HepG2 (cell line): ENCODE results near the gene AKAP6.

Experiments used
- CREB3 ChIP-seq: sonication (generic); formaldehyde crosslinking; IDR thresholded peaks from 2 replicates; pipeline ENCODE4 v1.5.0; 2020; ENCODE audit warnings: missing genetic modification reagents
- EZH2 ChIP-seq: conservative IDR thresholded peaks from 2 replicates; pipeline ENCODE4 v1.6.1; 2012; ENCODE audit warnings: mild to moderate bottlenecking, low read depth, low read length, moderate library complexity
- JUN ChIP-seq: sonication (generic); formaldehyde crosslinking; IDR thresholded peaks from 2 replicates; pipeline ENCODE4 v1.4.0; 2020; ENCODE audit warnings: mild to moderate bottlenecking, missing genetic modification reagents
- SAFB2 ChIP-seq: sonication (generic); formaldehyde crosslinking; IDR thresholded peaks from 2 replicates; pipeline ENCODE4 v1.5.1; 2020; ENCODE audit warnings: missing genetic modification reagents, low read depth, mild to moderate bottlenecking, borderline replicate concordance
- TCF7L2 ChIP-seq: IDR thresholded peaks from 2 replicates; pipeline ENCODE4 v1.6.1; 2011; ENCODE audit warnings: mild to moderate bottlenecking, low read depth, low read length, moderate library complexity
- ZFP41 ChIP-seq: sonication (generic); formaldehyde crosslinking; IDR thresholded peaks from 2 replicates; pipeline ENCODE4 v1.4.0; 2020; ENCODE audit warnings: mild to moderate bottlenecking, missing genetic modification reagents, borderline replicate concordance
- ZFY ChIP-seq: sonication (generic); formaldehyde crosslinking; IDR thresholded peaks from 2 replicates; pipeline ENCODE4 v1.4.0; 2020; ENCODE audit warnings: missing genetic modification reagents
- TF ChIP-seq, protein P1 (sequence below), 2 experiments: IDR thresholded peaks; 2 replicates each; pipeline ENCODE4 v1.6.1; 2011 to 2012; ENCODE audit warnings: low read length in 2 of 2, borderline replicate concordance in 1 of 2, low read depth in 1 of 2, mild to moderate bottlenecking in 1 of 2, moderate library complexity in 1 of 2

DNA sequence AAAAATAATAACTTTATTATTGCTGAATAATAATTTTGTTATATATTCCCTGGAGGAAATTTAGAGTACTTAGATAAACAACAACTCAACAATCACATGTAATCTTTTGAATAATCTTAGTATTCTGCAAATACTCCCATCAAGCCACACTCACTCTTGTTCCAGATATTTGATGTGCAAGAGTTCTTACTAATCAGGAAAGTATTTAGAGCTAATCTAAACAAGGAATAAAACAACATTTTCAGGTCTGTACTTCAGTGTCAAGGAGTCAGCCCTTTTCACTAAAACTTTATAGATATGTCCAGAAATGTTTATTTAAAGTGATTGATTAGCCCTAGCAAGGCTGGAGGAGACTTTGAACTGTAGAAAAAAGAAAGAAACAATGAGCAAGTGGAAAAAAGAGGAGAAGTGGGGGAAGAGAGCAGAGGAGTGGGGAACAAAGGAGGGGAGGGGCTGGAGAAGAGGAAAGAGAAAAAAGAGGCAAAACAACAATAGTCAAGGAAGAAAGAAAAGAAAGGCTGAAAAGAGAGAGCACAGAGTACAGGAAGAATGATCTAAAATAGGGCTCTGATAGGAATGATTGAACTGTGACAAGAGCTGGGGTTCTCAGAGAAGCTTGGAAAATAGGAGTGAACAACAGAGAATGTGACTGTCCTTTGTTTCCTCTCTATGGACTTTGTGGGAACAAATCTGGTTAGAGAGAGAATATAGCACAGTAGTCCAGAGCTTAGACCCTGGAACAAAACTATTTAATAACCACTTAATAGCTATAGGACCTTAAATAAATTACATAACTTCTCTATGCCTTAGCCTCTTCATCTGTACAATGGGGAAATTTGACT lies 238.7 kb downstream of the AKAP6 start:
- TF ChIP-seq, protein P1, sequence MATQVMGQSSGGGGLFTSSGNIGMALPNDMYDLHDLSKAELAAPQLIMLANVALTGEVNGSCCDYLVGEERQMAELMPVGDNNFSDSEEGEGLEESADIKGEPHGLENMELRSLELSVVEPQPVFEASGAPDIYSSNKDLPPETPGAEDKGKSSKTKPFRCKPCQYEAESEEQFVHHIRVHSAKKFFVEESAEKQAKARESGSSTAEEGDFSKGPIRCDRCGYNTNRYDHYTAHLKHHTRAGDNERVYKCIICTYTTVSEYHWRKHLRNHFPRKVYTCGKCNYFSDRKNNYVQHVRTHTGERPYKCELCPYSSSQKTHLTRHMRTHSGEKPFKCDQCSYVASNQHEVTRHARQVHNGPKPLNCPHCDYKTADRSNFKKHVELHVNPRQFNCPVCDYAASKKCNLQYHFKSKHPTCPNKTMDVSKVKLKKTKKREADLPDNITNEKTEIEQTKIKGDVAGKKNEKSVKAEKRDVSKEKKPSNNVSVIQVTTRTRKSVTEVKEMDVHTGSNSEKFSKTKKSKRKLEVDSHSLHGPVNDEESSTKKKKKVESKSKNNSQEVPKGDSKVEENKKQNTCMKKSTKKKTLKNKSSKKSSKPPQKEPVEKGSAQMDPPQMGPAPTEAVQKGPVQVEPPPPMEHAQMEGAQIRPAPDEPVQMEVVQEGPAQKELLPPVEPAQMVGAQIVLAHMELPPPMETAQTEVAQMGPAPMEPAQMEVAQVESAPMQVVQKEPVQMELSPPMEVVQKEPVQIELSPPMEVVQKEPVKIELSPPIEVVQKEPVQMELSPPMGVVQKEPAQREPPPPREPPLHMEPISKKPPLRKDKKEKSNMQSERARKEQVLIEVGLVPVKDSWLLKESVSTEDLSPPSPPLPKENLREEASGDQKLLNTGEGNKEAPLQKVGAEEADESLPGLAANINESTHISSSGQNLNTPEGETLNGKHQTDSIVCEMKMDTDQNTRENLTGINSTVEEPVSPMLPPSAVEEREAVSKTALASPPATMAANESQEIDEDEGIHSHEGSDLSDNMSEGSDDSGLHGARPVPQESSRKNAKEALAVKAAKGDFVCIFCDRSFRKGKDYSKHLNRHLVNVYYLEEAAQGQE (IDR thresholded peaks at IDR 0.05; ENCODE audit: borderline replicate concordance in 1 of 2, low read depth in 1 of 2, low read length in 2 of 2), result no peak
- TF ChIP-seq JUN (CRISPR knock-in tag) (no peak), ZFP41 (no peak), EZH2 (no peak), SAFB2 (CRISPR knock-in tag) (no peak), CREB3 (CRISPR knock-in tag) (no peak), TCF7L2 (no peak; the same call in 1 of the 2 replicates), ZFY (no peak)
